Measurements from ENCODE around the gene ADH1B. TPM values are rescaled to one million over a fixed set of nuclear protein-coding genes. Genes with fewer than 3 reads are reported as not detected.

Gene ADH1B
- total and polyA plus RNA-seq, 9 donors: 67.5 to 415 (median 193) TPM

GRCh38 chr4:99290848-99291786 lies 30.1 kb downstream of the ADH1B start, which contains the start of gene ADH1A:
Gene ADH1A, minus strand, starts transcription at chr4:99290985. Its CDS starts 71 bp downstream, at chr4:99290914.
- no peak within 1 kb of the TSS for H3K4me3 ChIP-seq
- H3K36me3 ChIP-seq: no peaks in the 10 kb centered on the region
- intact Hi-C loops (cut with DNase I): no loop called here
- no peak within 1 kb of the TSS for H3K27ac ChIP-seq
- H3K4me1 ChIP-seq (ENCODE audit: insufficient read depth): no peaks in the 10 kb centered on the region
- no peaks in the 10 kb centered on the region for H3K27me3 ChIP-seq
- no peak for DNase-seq
- WGBS, 3 donors: 71 to 86% (median 84%) methylated on average over 3 of the region's 3 CpGs
- H3K9me3 ChIP-seq: no peaks in the 10 kb centered on the region
- no peak for TF ChIP-seq CTCF (IDR thresholded peaks at IDR 0.05)

DNA sequence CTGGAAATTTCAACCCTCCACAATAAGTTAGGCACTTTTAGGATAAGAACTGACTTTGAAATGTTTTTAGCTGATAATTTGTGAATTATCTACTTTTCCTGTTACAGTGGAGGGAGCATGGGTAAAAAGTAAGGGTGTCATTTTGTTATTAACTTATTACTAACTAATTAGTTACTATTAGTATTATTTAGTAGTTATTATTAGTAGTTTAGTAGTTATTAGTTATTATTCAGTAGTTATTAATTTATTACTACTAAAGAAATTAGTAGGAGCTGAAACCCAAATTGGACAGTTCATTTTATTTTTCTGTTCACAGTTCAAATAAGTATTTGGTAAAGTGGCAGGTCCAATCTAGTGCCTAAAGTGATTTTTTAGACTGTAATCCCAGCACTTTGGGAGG lies 35.8 kb downstream of the ADH1B start:
- DNase-seq: no peak
- Histone ChIP-seq H3K27me3 (no peaks in the 10 kb centered on the region), H3K9me3 (no peaks in the 10 kb centered on the region), H3K4me3 (no peak overlapping the region), H3K27ac (no peak overlapping the region), H3K4me1 (ENCODE audit: insufficient read depth) (no peaks in the 10 kb centered on the region), H3K36me3 (no peaks in the 10 kb centered on the region)
- intact Hi-C loops (cut with DNase I): no loop called here
- no peak for TF ChIP-seq CTCF (IDR thresholded peaks at IDR 0.05)
- TF ChIP-seq POLR2A (IDR thresholded peaks at IDR 0.05): no peak
- no peak for TF ChIP-seq EP300 (IDR thresholded peaks at IDR 0.05)

DNA sequence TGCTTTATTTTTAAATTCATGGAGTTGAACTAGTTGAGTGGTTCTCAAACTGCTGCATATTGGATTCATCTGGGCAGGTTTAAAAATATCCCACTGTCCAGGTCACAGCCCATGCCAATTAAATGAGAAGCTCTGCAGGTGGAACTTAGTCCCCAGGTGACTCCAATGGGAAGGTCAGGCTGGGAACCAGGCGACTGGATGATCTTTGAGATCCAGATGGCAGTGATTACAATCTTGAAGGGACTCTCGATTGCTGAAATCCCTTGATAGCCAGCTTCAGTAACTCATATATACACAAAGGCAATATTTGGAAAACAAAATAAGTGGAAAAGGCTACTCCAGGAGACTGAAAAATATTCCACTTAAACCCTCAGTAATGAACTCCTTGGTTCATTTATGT lies 38.5 kb downstream of the ADH1B start:
- intact Hi-C loops (cut with DNase I): no loop called here
- Histone ChIP-seq H3K9me3 (no peaks in the 10 kb centered on the region), H3K27me3 (no peaks in the 10 kb centered on the region), H3K36me3 (no peaks in the 10 kb centered on the region), H3K4me1 (ENCODE audit: insufficient read depth) (no peaks in the 10 kb centered on the region), H3K27ac (no peak overlapping the region), H3K4me3 (no peak overlapping the region)
- no peak for DNase-seq
- 84 to 90% (median 88%) methylated on average over 2 of the region's 2 CpGs for WGBS, 3 donors
- no peak for TF ChIP-seq EP300 (IDR thresholded peaks at IDR 0.05)
- no peak for TF ChIP-seq POLR2A (IDR thresholded peaks at IDR 0.05)
- TF ChIP-seq CTCF (IDR thresholded peaks at IDR 0.05): no peak

GRCh38 chr4:99281261-99281660 lies 39.9 kb downstream of the ADH1B start:
- 94 to 97% (median 95%) methylated on average over 5 of the region's 5 CpGs for WGBS, 3 donors
- no peaks in the 10 kb centered on the region for H3K9me3 ChIP-seq
- TF ChIP-seq EP300 (IDR thresholded peaks at IDR 0.05): no peak
- TF ChIP-seq CTCF (IDR thresholded peaks at IDR 0.05): no peak
- no peak for TF ChIP-seq POLR2A (IDR thresholded peaks at IDR 0.05)

More at GRCh38 chr4:99281261-99281660, 39.9 kb downstream of the ADH1B start:
- no peak overlapping the region for H3K27ac ChIP-seq
- no peaks in the 10 kb centered on the region for H3K36me3 ChIP-seq
- intact Hi-C loops (cut with DNase I): no loop called here
- DNase-seq: no peak
- no peaks in the 10 kb centered on the region for H3K27me3 ChIP-seq
- no peak overlapping the region for H3K4me3 ChIP-seq
- H3K4me1 ChIP-seq (ENCODE audit: insufficient read depth): no peaks in the 10 kb centered on the region
